Embryonic facial prominence (tissue), 1 donor: ENCODE measurements around the gene FGF12.

Source experiments
- DNase-seq: peaks from one replicate; pipeline ENCODE4 v3.0.0-alpha.2; 2016; ENCODE audit errors: extremely low spot score

FGF12 gene

DNA sequence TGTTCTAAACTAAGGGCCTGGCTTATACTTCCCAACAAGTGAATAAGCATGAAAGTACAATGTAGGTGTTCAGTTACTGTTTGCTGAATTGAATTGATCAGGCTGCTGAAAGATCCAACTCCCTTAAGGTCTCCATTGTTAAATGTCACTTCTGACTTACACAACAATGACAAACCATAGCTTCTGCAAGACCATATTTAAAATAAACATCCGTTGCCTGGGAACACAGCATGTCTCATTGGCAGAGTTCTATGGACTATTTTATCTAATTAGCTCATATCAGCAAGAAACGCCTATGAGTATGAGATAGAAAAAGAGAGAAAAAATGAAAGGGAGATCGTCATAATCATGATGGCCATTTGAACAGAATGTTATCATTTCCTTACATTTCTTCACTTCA lies 605.4 kb downstream of the FGF12 start:
- no peak for DNase-seq

DNA sequence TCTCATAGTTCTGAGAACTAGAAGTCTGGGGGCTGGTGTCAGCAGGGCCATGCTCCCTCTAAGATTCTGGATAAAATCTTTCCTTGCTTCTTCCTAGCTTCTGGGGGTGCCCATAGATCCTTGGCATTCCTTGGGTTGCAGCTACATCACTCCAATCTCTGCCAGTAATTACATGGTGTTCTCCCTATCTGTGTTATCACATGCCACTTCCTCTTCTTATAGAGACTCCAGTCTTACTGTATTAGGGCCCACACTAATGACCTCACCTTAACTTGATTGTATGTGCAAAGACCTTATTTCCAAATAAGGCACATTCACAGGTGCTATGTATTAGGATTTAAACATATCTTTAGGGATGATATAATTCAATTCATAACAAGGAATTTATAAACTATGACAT lies 618.5 kb downstream of the FGF12 start:
- DNase-seq: no peak

DNA sequence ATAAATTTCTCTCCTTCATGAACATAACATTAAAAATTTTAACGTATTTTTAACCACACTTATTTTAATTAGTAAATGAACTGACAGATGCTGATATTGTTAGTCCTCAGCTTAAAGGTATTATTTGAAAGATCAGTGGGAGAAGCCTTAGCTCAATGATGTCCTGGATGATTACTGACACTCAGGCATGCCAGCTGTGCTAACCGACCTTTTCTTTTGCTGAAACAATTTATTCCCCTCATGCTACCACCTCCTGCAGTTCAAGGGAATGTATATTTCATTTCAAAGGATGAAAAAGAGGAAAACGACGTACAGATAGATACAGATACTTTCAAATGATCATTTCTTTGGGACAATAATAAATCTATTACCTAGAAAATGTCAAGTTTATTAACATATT lies 620.8 kb downstream of the FGF12 start:
- no peak for DNase-seq

DNA sequence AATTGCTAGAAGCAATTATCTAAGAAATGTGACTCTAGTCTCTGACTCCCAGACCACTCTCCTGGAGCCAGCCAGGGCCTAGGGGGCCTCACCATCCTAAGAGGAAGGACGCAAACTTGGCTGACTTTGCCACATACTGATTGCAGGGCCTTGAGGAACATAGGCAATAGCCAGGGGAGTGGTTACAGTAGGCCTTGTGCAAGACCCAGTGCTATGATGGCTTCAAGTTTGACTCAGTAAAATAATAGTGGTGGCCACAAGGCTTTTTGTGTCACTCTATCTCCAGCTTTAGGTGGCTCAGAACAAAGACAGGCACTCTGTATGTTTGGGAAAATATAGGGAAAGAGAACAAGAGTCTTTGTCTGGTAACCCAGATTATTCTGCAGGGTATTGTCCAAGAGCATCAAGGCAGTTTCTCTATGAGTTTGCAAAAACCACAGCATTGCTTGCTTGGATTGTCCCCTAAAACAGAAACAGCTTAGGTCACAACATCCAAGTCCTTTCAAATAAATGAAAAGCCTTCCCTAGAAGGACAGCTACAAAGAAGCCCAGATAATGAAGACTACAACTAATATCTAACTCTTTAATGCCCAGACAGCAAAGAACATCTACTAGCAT lies 634.8 kb downstream of the FGF12 start:
- DNase-seq: no peak

DNA sequence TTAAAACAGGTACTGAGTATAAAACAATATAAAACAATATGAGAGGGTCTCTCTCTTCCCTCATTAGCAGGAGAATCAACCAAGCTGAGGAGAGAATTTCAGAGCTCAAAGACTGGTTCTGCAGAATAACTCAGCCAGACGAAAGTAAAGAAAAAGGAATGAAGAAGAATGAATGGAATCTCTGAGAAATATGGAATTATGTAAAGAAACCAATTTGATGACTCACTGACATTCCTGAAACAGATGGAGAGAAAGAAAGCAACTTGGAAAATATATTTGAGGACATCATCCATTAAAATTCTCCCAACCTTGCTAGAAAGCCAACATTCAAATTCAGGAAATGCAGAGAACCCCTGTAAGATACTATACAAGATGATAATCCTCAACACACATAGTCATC lies 635.5 kb downstream of the FGF12 start:
- DNase-seq: no peak

DNA sequence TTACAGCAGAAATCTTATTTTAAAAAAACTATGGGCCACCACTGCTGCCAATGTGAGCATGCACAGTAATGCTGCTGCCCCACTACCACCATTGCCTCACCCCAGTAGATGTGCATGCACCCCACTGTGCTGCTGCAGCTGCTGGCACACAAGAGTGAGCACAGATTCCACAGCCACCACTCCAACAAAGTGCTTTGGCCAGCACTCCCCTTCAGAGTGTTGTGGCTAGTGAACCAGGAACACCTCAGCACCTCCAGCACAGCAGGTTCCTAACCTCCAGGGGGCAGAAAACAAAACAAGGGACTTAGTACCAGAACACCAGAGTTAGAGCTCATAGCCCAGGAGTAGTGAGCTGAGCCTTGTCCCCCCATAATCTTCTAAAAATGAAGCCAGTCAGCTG lies 636.8 kb downstream of the FGF12 start:
- no peak for DNase-seq
